ENCODE results near the gene TNFRSF8.

TNFRSF8 gene

GRCh38 chr1:12142141-12142823 lies 79.2 kb downstream of the TNFRSF8 start:
- DNase-seq (ENCODE audit: low read depth) = no peak

- no peak for DNase-seq (ENCODE audit: low read depth)
Observed at GRCh38 chr1:12142891-12143630, 80.0 kb downstream of the TNFRSF8 start.

GRCh38 chr1:12143631-12144155 lies 80.6 kb downstream of the TNFRSF8 start:
- peak; percentile 83 for DNase-seq (ENCODE audit: low read depth)

GRCh38 chr1:12144236-12144635 lies 81.1 kb downstream of the TNFRSF8 start:
- no peak for DNase-seq (ENCODE audit: low read depth)

- DNase-seq (ENCODE audit: low read depth) = no peak
Observed at GRCh38 chr1:12144969-12145368, 81.9 kb downstream of the TNFRSF8 start.

GRCh38 chr1:12145616-12146342 lies 82.7 kb downstream of the TNFRSF8 start:
- no peak for DNase-seq (ENCODE audit: low read depth)

- no peak for DNase-seq (ENCODE audit: low read depth)
Observed at GRCh38 chr1:12146343-12147112, 83.4 kb downstream of the TNFRSF8 start.

- no peak for DNase-seq (ENCODE audit: low read depth)
Observed at GRCh38 chr1:12147201-12147701, 84.1 kb downstream of the TNFRSF8 start.

GRCh38 chr1:12148160-12148957 lies 85.3 kb downstream of the TNFRSF8 start:
- no peak for DNase-seq (ENCODE audit: low read depth)

- no peak for DNase-seq (ENCODE audit: low read depth)
Observed at GRCh38 chr1:12148958-12149790, 86.1 kb downstream of the TNFRSF8 start.

GRCh38 chr1:12149791-12150175 lies 86.7 kb downstream of the TNFRSF8 start:
- DNase-seq (ENCODE audit: low read depth) = no peak

- DNase-seq (ENCODE audit: low read depth) = no peak
Observed at GRCh38 chr1:12150456-12151200, 87.5 kb downstream of the TNFRSF8 start.

- no peak for DNase-seq (ENCODE audit: low read depth)
Observed at GRCh38 chr1:12151465-12151864, 88.4 kb downstream of the TNFRSF8 start.

- DNase-seq (ENCODE audit: low read depth) = no peak
Observed at GRCh38 chr1:12152113-12152891, 89.2 kb downstream of the TNFRSF8 start.

- DNase-seq (ENCODE audit: low read depth) = no peak
Observed at GRCh38 chr1:12153181-12153785, 90.2 kb downstream of the TNFRSF8 start.

GRCh38 chr1:12155328-12155727 lies 92.2 kb downstream of the TNFRSF8 start:
- no peak for DNase-seq (ENCODE audit: low read depth)

GRCh38 chr1:12157366-12158231 lies 94.5 kb downstream of the TNFRSF8 start:
- no peak for DNase-seq (ENCODE audit: low read depth)
